H9 (cell line): Measurements from ENCODE around the gene C15orf40. TPM values are rescaled to one million over a fixed set of nuclear protein-coding genes. Genes with fewer than 3 reads are reported as not detected.
A peak's percentile ranks its signal among the peaks of the same experiment; 100 is the strongest.

Experiments used
- DNase-seq: peaks from one replicate; pipeline ENCODE4 v3.0.0-alpha.2; 2017
- H2AFZ ChIP-seq: one replicate; pipeline ENCODE4 v1.6.1; 2013; ENCODE audit warnings: mild to moderate bottlenecking, low read length, control low read depth, moderate library complexity
- H2AK5ac ChIP-seq: 2 replicates; pipeline ENCODE4 v1.6.1; 2013; ENCODE audit warnings: low read length, control low read depth, mixed read lengths; ENCODE audit not compliant: insufficient read length
- H2BK120ac ChIP-seq: one replicate; pipeline ENCODE4 v1.6.1; 2013; ENCODE audit warnings: low read depth, mild to moderate bottlenecking, low read length, control low read depth, inconsistent platforms; ENCODE audit not compliant: poor library complexity, severe bottlenecking
- H2BK12ac ChIP-seq: 2 replicates; pipeline ENCODE4 v1.6.1; 2013; ENCODE audit warnings: low read length, control low read depth, mixed read lengths, low read depth; ENCODE audit not compliant: insufficient read length
- H2BK15ac ChIP-seq: 2 replicates; pipeline ENCODE4 v1.6.1; 2013; ENCODE audit warnings: low read depth, low read length, control low read depth
- H2BK20ac ChIP-seq: one replicate; pipeline ENCODE4 v1.6.1; 2013; ENCODE audit warnings: low read depth, mild to moderate bottlenecking, low read length, control low read depth, inconsistent platforms; ENCODE audit not compliant: poor library complexity, severe bottlenecking
- H2BK5ac ChIP-seq: 2 replicates; pipeline ENCODE4 v1.6.1; 2013; ENCODE audit warnings: low read length, control low read depth, mixed read lengths; ENCODE audit not compliant: insufficient read length
- H3K14ac ChIP-seq: 2 replicates; pipeline ENCODE4 v1.6.1; 2013; ENCODE audit warnings: low read length, control low read depth; ENCODE audit not compliant: insufficient read depth
- H3K18ac ChIP-seq: 2 replicates; pipeline ENCODE4 v1.6.1; 2013; ENCODE audit warnings: low read depth, mild to moderate bottlenecking, mixed read lengths, low read length, control low read depth; ENCODE audit not compliant: insufficient read length
- H3K23ac ChIP-seq: 2 replicates; pipeline ENCODE4 v1.6.1; 2013; ENCODE audit warnings: low read length, control low read depth, mixed read lengths, low read depth; ENCODE audit not compliant: insufficient read length
- H3K23me2 ChIP-seq: 2 replicates; pipeline ENCODE4 v1.6.1; 2013; ENCODE audit warnings: low read depth, mild to moderate bottlenecking, mixed read lengths, low read length, control low read depth; ENCODE audit not compliant: insufficient read length, poor library complexity, severe bottlenecking
- H3K27ac ChIP-seq: 2 replicates; pipeline ENCODE4 v1.5.1; 2013; ENCODE audit warnings: low read length, control low read depth, mixed read lengths, low read depth; ENCODE audit not compliant: insufficient read length
- H3K27me3 ChIP-seq: 2 replicates; pipeline ENCODE4 v1.6.1; 2013; ENCODE audit warnings: low read length, control low read depth, inconsistent platforms; ENCODE audit not compliant: insufficient read depth
- H3K4ac ChIP-seq: 2 replicates; pipeline ENCODE4 v1.6.1; 2013; ENCODE audit warnings: low read depth, mild to moderate bottlenecking, control low read depth, inconsistent platforms, low read length, moderate library complexity
- H3K4me1 ChIP-seq: 2 replicates; pipeline ENCODE4 v1.6.1; 2013; ENCODE audit warnings: low read length, control low read depth, inconsistent platforms; ENCODE audit not compliant: insufficient read depth
- H3K4me2 ChIP-seq: 2 replicates; pipeline ENCODE4 v1.6.1; 2013; ENCODE audit warnings: low read length, control low read depth, mixed read lengths; ENCODE audit not compliant: insufficient read length, insufficient read depth
- H3K56ac ChIP-seq: 2 replicates; pipeline ENCODE4 v1.6.1; 2013; ENCODE audit warnings: low read depth, mild to moderate bottlenecking, mixed read lengths, low read length, control low read depth; ENCODE audit not compliant: insufficient read length
- H3K79me1 ChIP-seq: 2 replicates; pipeline ENCODE4 v1.6.1; 2013; ENCODE audit warnings: low read depth, mild to moderate bottlenecking, moderate library complexity, low read length, control low read depth, inconsistent platforms; ENCODE audit not compliant: insufficient read depth, poor library complexity, severe bottlenecking
- H3K79me2 ChIP-seq: 2 replicates; pipeline ENCODE4 v1.6.1; 2013; ENCODE audit warnings: low read length, control low read depth, inconsistent platforms; ENCODE audit not compliant: insufficient read depth
- H3K9ac ChIP-seq: 2 replicates; pipeline ENCODE4 v1.6.1; 2013; ENCODE audit warnings: low read length, control low read depth, mixed read lengths; ENCODE audit not compliant: insufficient read length; ENCODE audit errors: extremely low read depth
- H3K9me3 ChIP-seq: one replicate; pipeline ENCODE4 v1.6.1; 2013; ENCODE audit warnings: low read depth, low read length, inconsistent platforms; ENCODE audit not compliant: control insufficient read depth
- H3T11ph ChIP-seq: one replicate; pipeline ENCODE4 v1.6.1; 2013; ENCODE audit warnings: mild to moderate bottlenecking, low read length, control low read depth, inconsistent platforms
- H4K20me1 ChIP-seq: one replicate; pipeline ENCODE4 v1.6.1; 2013; ENCODE audit not compliant: control insufficient read depth, insufficient read length, insufficient read depth
- H4K5ac ChIP-seq: 2 replicates; pipeline ENCODE4 v1.6.1; 2013; ENCODE audit warnings: low read depth, mild to moderate bottlenecking, mixed read lengths, low read length, control low read depth; ENCODE audit not compliant: insufficient read length
- H4K8ac ChIP-seq: replicated peaks from 2 replicates; pipeline ENCODE4 v1.6.1; 2013; ENCODE audit warnings: low read length, control low read depth, mixed read lengths, low read depth; ENCODE audit not compliant: insufficient read length
- H4K91ac ChIP-seq: 2 replicates; pipeline ENCODE4 v1.6.1; 2013; ENCODE audit warnings: low read depth, mild to moderate bottlenecking, moderate library complexity, mixed read lengths, low read length, control low read depth; ENCODE audit not compliant: insufficient read length
- H3K27ac Mint-ChIP-seq, 3 experiments: 2 replicates in 2 of 3; 3 replicates in 1 of 3; pipeline ENCODE4 v1.8.0; 2020 to 2021; ENCODE audit warnings: mixed read lengths in 3 of 3, mild to moderate bottlenecking in 1 of 3, moderate library complexity in 1 of 3
- H3K27me3 Mint-ChIP-seq: 2 replicates; pipeline ENCODE4 v1.8.0; 2021; ENCODE audit warnings: low read depth, mild to moderate bottlenecking, moderate library complexity, mixed read lengths
- H3K36me3 Mint-ChIP-seq, 3 experiments: 2 replicates in 2 of 3; 3 replicates in 1 of 3; pipeline ENCODE4 v1.8.0; 2020 to 2021; ENCODE audit warnings: low read depth in 3 of 3, mixed read lengths in 3 of 3; ENCODE audit not compliant: insufficient read depth in 1 of 3
- H3K4me1 Mint-ChIP-seq, 2 experiments: 2 replicates each; pipeline ENCODE4 v1.8.0; 2020; ENCODE audit warnings: mixed read lengths in 2 of 2
- H3K4me3 Mint-ChIP-seq, 2 experiments: 2 replicates in 1 of 2; 3 replicates in 1 of 2; pipeline ENCODE4 v1.8.0; 2020 to 2021; ENCODE audit warnings: mild to moderate bottlenecking in 2 of 2, mixed read lengths in 2 of 2, moderate library complexity in 1 of 2
- H3K9me3 Mint-ChIP-seq, 2 experiments: 2 replicates in 1 of 2; 3 replicates in 1 of 2; pipeline ENCODE4 v1.8.0; 2020; ENCODE audit warnings: mild to moderate bottlenecking in 2 of 2, mixed read lengths in 2 of 2, moderate library complexity in 1 of 2
- CTCF ChIP-seq: fragments of 200-600 bp; sonication (generic); conservative IDR thresholded peaks from 3 replicates; pipeline ENCODE4 v1.8.0; 2021; ENCODE audit warnings: antibody characterized with exemption, mild to moderate bottlenecking
- whole genome bisulfite sequencing: extraction: QIAGEN DNeasy Blood & Tissue Kit; methylation state at CpG from one replicate; pipeline ENCODE4 v1.1.7; 2013; ENCODE audit warnings: missing lambda C conversion rate, low lambda C conversion rate, mixed read lengths; ENCODE audit not compliant: insufficient read length; ENCODE audit errors: extremely low coverage; 5-methylcytosine and 5-hydroxymethylcytosine counted together
- total RNA-seq: library from RNA; stranded (reverse); gene quantifications from 2 replicates; pipeline ENCODE4 v1.2.1, GENCODE V29; 2021

The C15orf40 gene
- total RNA-seq, 1 experiment from 2014 or later: 11.5 TPM

GRCh38 chr15:82963471-82964341 lies 47.7 kb downstream of the C15orf40 start:
- Histone ChIP-seq H2AFZ (no peak overlapping the region), H3T11ph (no peak overlapping the region), H2AK5ac (no peak overlapping the region), H4K8ac (no peak overlapping the region), H4K20me1 (no peaks in the 10 kb centered on the region), H3K56ac (no peak overlapping the region), H2BK20ac (no peak overlapping the region), H2BK15ac (no peak overlapping the region), H3K27me3 (no peaks in the 10 kb centered on the region), H3K4me1 (no peaks in the 10 kb centered on the region), H4K5ac (no peak overlapping the region), H3K9me3 (no peaks in the 10 kb centered on the region), H3K79me1 (no peaks in the 10 kb centered on the region), H3K14ac (no peak overlapping the region), H3K4me2 (no peak overlapping the region), H2BK5ac (no peak overlapping the region), H3K23me2 (no peaks in the 10 kb centered on the region), H4K91ac (no peak overlapping the region), H3K27ac (no peak overlapping the region), H3K79me2 (no peaks in the 10 kb centered on the region), H3K9ac (no peak overlapping the region), H3K23ac (no peak overlapping the region), H2BK120ac (no peak overlapping the region), H2BK12ac (no peak overlapping the region), H3K4ac (no peak overlapping the region), H3K18ac (no peak overlapping the region)
- WGBS: no CpG with 5 or more reads among the region's 7 CpGs
- no peaks in the 10 kb centered on the region for H3K9me3 Mint-ChIP-seq
- H3K27ac Mint-ChIP-seq: peak overlapping the region; percentile 91 to 95 (median 95); a peak in 6 of 7 replicates
- peak overlapping the region in 1 of 2 experiments; percentile 7; a peak in 2 of 5 replicates for H3K4me3 Mint-ChIP-seq
- DNase-seq: no peak
- peaks cover 17 to 18% of the 10 kb centered on the region in 2 experiments for H3K4me1 Mint-ChIP-seq
- H3K27me3 Mint-ChIP-seq: no peaks in the 10 kb centered on the region
- H3K36me3 Mint-ChIP-seq: no peaks in the 10 kb centered on the region
- no peak for TF ChIP-seq CTCF
